K562 (cell line): ENCODE data around the gene MMP7. TPM values are rescaled to one million over a fixed set of nuclear protein-coding genes. Genes with fewer than 3 reads are reported as not detected.
A peak's percentile ranks its signal among the peaks of the same experiment; 100 is the strongest.

ENCODE experiments used
- ATAC-seq: fragments of 200-7000 bp; cut with Tn5 transposase; 3 replicates; pipeline ENCODE4 v1.9.1; 2020; ENCODE audit warnings: moderate library complexity
- BruUV-seq: library from RNA; stranded (reverse); fragments of 400-500 nt; replicated peaks from 2 replicates; lab custom pipeline; 2021; lab: Mats Ljungman, UMichigan
- CTCF ChIA-PET: fragments of 300-600 bp; formaldehyde crosslinking; extraction: SDS; loops from one replicate; lab custom pipeline; 2021; ENCODE audit warnings: low intra/inter-chr PET ratio; lab: Yijun Ruan, JAX
- POLR2A ChIA-PET: fragments of 300-600, 350-650 bp; sonication (Branson Sonifier 250); formaldehyde crosslinking; extraction: SDS; loops from one replicate; lab custom pipeline; 2021; ENCODE audit warnings: antibody characterized with exemption, inconsistent platforms; lab: Yijun Ruan, JAX
- DNase-seq, 4 experiments: peaks; one replicate each; pipeline versions ENCODE4 v3.0.0 to v3.0.0-alpha.2; 2011 to 2018; ENCODE audit warnings: low spot score in 3 of 4, mixed read lengths in 3 of 4; ENCODE audit errors: extremely low read depth in 1 of 4
- FAIRE-seq: peaks from 2 replicates; lab custom pipeline; 2011; peaks lifted over from hg19 to GRCh38; lab: Jason Lieb, UNC
- H2AFZ ChIP-seq: 2 replicates; pipeline ENCODE4 v1.6.0; 2011; ENCODE audit warnings: low read depth, low read length, control low read depth, inconsistent platforms
- H3K27ac ChIP-seq: fragments of 200-600 bp; 3 replicates; pipeline ENCODE4 v1.8.0; 2011; ENCODE audit warnings: low read depth, mild to moderate bottlenecking, control low read depth, inconsistent platforms, low read length, moderate library complexity, mixed read lengths; ENCODE audit errors: extremely low read depth
- H3K27me3 ChIP-seq, 2 experiments: fragments of 300-600 bp in 1 of 2; 2 replicates in 1 of 2; 3 replicates in 1 of 2; pipeline versions ENCODE4 v1.6.0 to v1.8.0; 2011; ENCODE audit warnings: inconsistent platforms in 2 of 2, low read length in 2 of 2, mild to moderate bottlenecking in 1 of 2, mixed read lengths in 1 of 2, moderate library complexity in 1 of 2; ENCODE audit not compliant: control insufficient read depth in 2 of 2, insufficient read depth in 2 of 2
- H3K36me3 ChIP-seq: fragments of 300-600 bp; 3 replicates; pipeline ENCODE4 v1.8.0; 2011; ENCODE audit warnings: mild to moderate bottlenecking, low read length, inconsistent platforms; ENCODE audit not compliant: control insufficient read depth, insufficient read depth
- H3K4me1 ChIP-seq, 2 experiments: fragments of 200-600 bp in 1 of 2; replicated peaks in 1 of 2; 2 replicates in 1 of 2; 3 replicates in 1 of 2; pipeline versions ENCODE4 v1.5.1 to v1.8.0; 2011; ENCODE audit warnings: inconsistent platforms in 2 of 2, low read length in 2 of 2, mild to moderate bottlenecking in 1 of 2, mixed read lengths in 1 of 2, moderate library complexity in 1 of 2; ENCODE audit not compliant: control insufficient read depth in 2 of 2, insufficient read depth in 2 of 2
- H3K4me2 ChIP-seq: 2 replicates; pipeline ENCODE4 v1.6.1; 2011; ENCODE audit warnings: low read length, control low read depth, inconsistent platforms, mixed read lengths; ENCODE audit not compliant: insufficient read depth
- H3K4me3 ChIP-seq: fragments of 200-600 bp; sonication (generic), shearing (Covaris generic); 2 replicates; pipeline ENCODE4 v1.5.1; 2016; ENCODE audit warnings: control low read depth, inconsistent platforms
- H3K79me2 ChIP-seq: fragments of 200-600 bp; 3 replicates; pipeline ENCODE4 v1.8.0; 2011; ENCODE audit warnings: low read length, inconsistent platforms; ENCODE audit not compliant: control insufficient read depth, insufficient read depth
- H3K9ac ChIP-seq, 2 experiments: 2 replicates each; pipeline versions ENCODE4 v1.6.0 to v1.6.1; 2011; ENCODE audit warnings: low read depth in 2 of 2, low read length in 2 of 2, control low read depth in 1 of 2, inconsistent platforms in 1 of 2, mild to moderate bottlenecking in 1 of 2, mixed read lengths in 1 of 2; ENCODE audit not compliant: insufficient read depth in 1 of 2
- H3K9me1 ChIP-seq: one replicate; pipeline ENCODE4 v1.6.0; 2011; ENCODE audit warnings: inconsistent platforms, mild to moderate bottlenecking, low read length, moderate library complexity; ENCODE audit not compliant: control insufficient read depth, insufficient read depth
- H3K9me3 ChIP-seq: replicated peaks from 2 replicates; pipeline ENCODE4 v1.5.1; 2011; ENCODE audit warnings: low read depth, low read length, inconsistent platforms; ENCODE audit not compliant: control insufficient read depth, insufficient read depth
- H4K20me1 ChIP-seq: replicated peaks from 2 replicates; pipeline ENCODE4 v1.6.1; 2011; ENCODE audit warnings: low read length, inconsistent platforms, mixed read lengths; ENCODE audit not compliant: control insufficient read depth, insufficient read depth
- CHD1 ChIP-seq: fragments of 200-600 bp; sonication (generic); IDR thresholded peaks from one replicate; pipeline ENCODE4 v1.6.1; 2012; ENCODE audit warnings: mild to moderate bottlenecking, moderate library complexity, low read length, inconsistent platforms
- NR2F6 ChIP-seq: fragments of 450-650 bp; formaldehyde crosslinking; IDR thresholded peaks from 2 replicates; pipeline ENCODE4 v1.4.0; 2020; ENCODE audit warnings: mild to moderate bottlenecking
- SIN3A ChIP-seq, 2 experiments: fragments of 150-350 bp in 1 of 2; IDR thresholded peaks; 2 replicates each; pipeline ENCODE4 v1.6.1; 2011 to 2016; ENCODE audit warnings: borderline replicate concordance in 2 of 2, low read depth in 2 of 2, low read length in 2 of 2, mild to moderate bottlenecking in 2 of 2, moderate library complexity in 2 of 2; ENCODE audit not compliant: control insufficient read depth in 1 of 2
- XRCC4 ChIP-seq: IDR thresholded peaks from one replicate; pipeline ENCODE4 v1.6.1; 2011; ENCODE audit not compliant: insufficient read depth, insufficient read length; ENCODE audit errors: extremely low read depth
- ZBTB17 ChIP-seq: fragments of 450-650 bp; formaldehyde crosslinking; IDR thresholded peaks from 2 replicates; pipeline ENCODE4 v1.4.0; 2020; ENCODE audit warnings: mild to moderate bottlenecking
- ZNF274 ChIP-seq: IDR thresholded peaks from 2 replicates; pipeline ENCODE4 v1.6.1; 2011; ENCODE audit warnings: low read depth, mild to moderate bottlenecking, low read length, moderate library complexity, borderline replicate concordance
- ZNF785 ChIP-seq: fragments of 250-450 bp; sonication (Bioruptor Pico); IDR thresholded peaks from 2 replicates; pipeline ENCODE4 v1.4.0; 2020; ENCODE audit warnings: mild to moderate bottlenecking
- WGBS: fragments of 100-300 bp; shearing (Covaris generic); methylation state at CpG from one replicate; pipeline ENCODE4 v1.1.6; 2016; ENCODE audit warnings: low coverage, mixed read lengths; ENCODE audit not compliant: insufficient coverage; ENCODE audit errors: missing lambda C conversion rate; 5-methylcytosine and 5-hydroxymethylcytosine counted together
- in situ Hi-C: fragments of 300-500 bp; cut with MboI; formaldehyde crosslinking; loops from 4 replicates; pipeline ENCODE4 v1.15.0; 2018; ENCODE audit warnings: inconsistent platforms, mixed read lengths
- intact Hi-C: fragments of 100-400 bp; cut with micrococcal nuclease; formaldehyde crosslinking; loops from 2 replicates; pipeline ENCODE4 v1.14.2; 2022
- polyA plus RNA-seq, 8 experiments: library from polyadenylated mRNA; depleted of rRNA in 4 of 8; stranded (reverse) in 5 of 8; unstranded in 3 of 8; fragments of >200 nt; fragmentation: Nextera tagmentation in 2 of 8; fragmentation: Illumina TruSeq in 1 of 8; extraction: Ambion mirVana in 2 of 8; extraction: Trizol in 1 of 8; gene quantifications; 2 replicates each; pipeline versions ENCODE4 v1.2.1 to v1.2.3, GENCODE V29; 2011 to 2014; ENCODE audit warnings: inconsistent platforms in 1 of 8, missing spikeins in 1 of 8
- total RNA-seq, 7 experiments: library from RNA; depleted of rRNA in 6 of 7; stranded (reverse); fragments of >200 nt in 6 of 7; fragmentation: Illumina TruSeq in 2 of 7; extraction: Trizol in 2 of 7; gene quantifications; 2 replicates each; pipeline versions ENCODE4 v1.2.1 to v1.2.3, GENCODE V29; 2011 to 2021; ENCODE audit warnings: low replicate concordance in 1 of 7
- TF ChIP-seq, protein P1 (sequence below), 2 experiments: fragments of 450-650 bp; formaldehyde crosslinking in 1 of 2; IDR thresholded peaks; 2 replicates each; pipeline versions ENCODE4 v1.4.0 to v1.6.1; 2014 to 2020; ENCODE audit warnings: mild to moderate bottlenecking in 2 of 2, borderline replicate concordance in 1 of 2, low read depth in 1 of 2
- TF ChIP-seq, protein P2 (sequence below): sonication (generic); formaldehyde crosslinking; IDR thresholded peaks from 2 replicates; pipeline ENCODE4 v1.4.0; 2020; ENCODE audit warnings: mild to moderate bottlenecking, missing genetic modification reagents
- TF ChIP-seq, protein P3 (sequence below): sonication (generic); formaldehyde crosslinking; IDR thresholded peaks from 2 replicates; pipeline ENCODE4 v1.9.0; 2022; ENCODE audit warnings: mild to moderate bottlenecking, missing genetic modification reagents

MMP7 gene
- total and polyA plus RNA-seq, 9 of the 15 experiments (the other 6 are each of a cell fraction or from before 2014, with no cell fraction given), result 0.13 TPM; not detected in 8

DNA sequence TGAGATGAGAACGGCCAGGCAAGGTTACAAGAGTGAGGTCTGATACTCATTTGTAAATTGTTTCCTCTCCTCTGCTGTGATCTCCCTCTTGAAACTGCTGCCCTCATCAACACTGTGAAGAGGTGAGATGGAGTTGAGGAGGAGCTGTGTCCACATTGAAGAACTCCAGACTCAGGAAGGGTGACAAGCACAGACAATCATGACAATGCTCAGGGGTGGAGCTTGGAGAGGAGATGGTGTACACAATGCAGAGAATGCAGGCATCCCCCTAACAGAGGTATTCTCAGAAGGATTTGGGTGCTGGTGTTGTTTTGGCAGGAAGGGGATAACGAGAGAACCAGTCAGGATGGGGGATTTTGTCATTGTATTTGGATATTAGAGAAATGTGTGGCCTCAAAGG, 21.5 kb upstream of the MMP7 start:
- Histone ChIP-seq H3K27ac (no peak overlapping the region), H3K4me3 (no peak overlapping the region), H3K4me2 (no peak overlapping the region), H3K9me1 (no peaks in the 10 kb centered on the region), H3K9me3 (no peaks in the 10 kb centered on the region), H2AFZ (no peak overlapping the region), H3K4me1 (no peaks in the 10 kb centered on the region), H4K20me1 (no peaks in the 10 kb centered on the region), H3K27me3 (no peaks in the 10 kb centered on the region), H3K79me2 (no peaks in the 10 kb centered on the region), H3K36me3 (no peaks in the 10 kb centered on the region), H3K9ac (no peak overlapping the region)
- no peak for FAIRE-seq
- BruUV-seq, result no TSS peak
- DNase-seq, result no peak
- intact Hi-C loops (no loop called here), in situ Hi-C loops (no loop called here)
- ChIA-PET CTCF (no interaction called here), POLR2A (no interaction called here)
- 0% methylated on average over 2 of the region's 2 CpGs for WGBS
- ATAC-seq, result peak; percentile 54; the same call in 1 of the 3 replicates
- TF ChIP-seq, protein P1, sequence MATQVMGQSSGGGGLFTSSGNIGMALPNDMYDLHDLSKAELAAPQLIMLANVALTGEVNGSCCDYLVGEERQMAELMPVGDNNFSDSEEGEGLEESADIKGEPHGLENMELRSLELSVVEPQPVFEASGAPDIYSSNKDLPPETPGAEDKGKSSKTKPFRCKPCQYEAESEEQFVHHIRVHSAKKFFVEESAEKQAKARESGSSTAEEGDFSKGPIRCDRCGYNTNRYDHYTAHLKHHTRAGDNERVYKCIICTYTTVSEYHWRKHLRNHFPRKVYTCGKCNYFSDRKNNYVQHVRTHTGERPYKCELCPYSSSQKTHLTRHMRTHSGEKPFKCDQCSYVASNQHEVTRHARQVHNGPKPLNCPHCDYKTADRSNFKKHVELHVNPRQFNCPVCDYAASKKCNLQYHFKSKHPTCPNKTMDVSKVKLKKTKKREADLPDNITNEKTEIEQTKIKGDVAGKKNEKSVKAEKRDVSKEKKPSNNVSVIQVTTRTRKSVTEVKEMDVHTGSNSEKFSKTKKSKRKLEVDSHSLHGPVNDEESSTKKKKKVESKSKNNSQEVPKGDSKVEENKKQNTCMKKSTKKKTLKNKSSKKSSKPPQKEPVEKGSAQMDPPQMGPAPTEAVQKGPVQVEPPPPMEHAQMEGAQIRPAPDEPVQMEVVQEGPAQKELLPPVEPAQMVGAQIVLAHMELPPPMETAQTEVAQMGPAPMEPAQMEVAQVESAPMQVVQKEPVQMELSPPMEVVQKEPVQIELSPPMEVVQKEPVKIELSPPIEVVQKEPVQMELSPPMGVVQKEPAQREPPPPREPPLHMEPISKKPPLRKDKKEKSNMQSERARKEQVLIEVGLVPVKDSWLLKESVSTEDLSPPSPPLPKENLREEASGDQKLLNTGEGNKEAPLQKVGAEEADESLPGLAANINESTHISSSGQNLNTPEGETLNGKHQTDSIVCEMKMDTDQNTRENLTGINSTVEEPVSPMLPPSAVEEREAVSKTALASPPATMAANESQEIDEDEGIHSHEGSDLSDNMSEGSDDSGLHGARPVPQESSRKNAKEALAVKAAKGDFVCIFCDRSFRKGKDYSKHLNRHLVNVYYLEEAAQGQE (IDR thresholded peaks at IDR 0.05; ENCODE audit: borderline replicate concordance), result no peak
- TF ChIP-seq, protein P1 (CRISPR knock-in tag; IDR thresholded peaks at IDR 0.05; ENCODE audit: low read depth), result no peak
- no peak for TF ChIP-seq XRCC4
- no peak for TF ChIP-seq NR2F6
- TF ChIP-seq ZNF785, result no peak
- TF ChIP-seq ZNF274, result no peak
- TF ChIP-seq, protein P2, sequence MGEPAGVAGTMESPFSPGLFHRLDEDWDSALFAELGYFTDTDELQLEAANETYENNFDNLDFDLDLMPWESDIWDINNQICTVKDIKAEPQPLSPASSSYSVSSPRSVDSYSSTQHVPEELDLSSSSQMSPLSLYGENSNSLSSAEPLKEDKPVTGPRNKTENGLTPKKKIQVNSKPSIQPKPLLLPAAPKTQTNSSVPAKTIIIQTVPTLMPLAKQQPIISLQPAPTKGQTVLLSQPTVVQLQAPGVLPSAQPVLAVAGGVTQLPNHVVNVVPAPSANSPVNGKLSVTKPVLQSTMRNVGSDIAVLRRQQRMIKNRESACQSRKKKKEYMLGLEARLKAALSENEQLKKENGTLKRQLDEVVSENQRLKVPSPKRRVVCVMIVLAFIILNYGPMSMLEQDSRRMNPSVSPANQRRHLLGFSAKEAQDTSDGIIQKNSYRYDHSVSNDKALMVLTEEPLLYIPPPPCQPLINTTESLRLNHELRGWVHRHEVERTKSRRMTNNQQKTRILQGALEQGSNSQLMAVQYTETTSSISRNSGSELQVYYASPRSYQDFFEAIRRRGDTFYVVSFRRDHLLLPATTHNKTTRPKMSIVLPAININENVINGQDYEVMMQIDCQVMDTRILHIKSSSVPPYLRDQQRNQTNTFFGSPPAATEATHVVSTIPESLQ, result no peak
- no peak for TF ChIP-seq ZBTB17
- TF ChIP-seq, protein P3, sequence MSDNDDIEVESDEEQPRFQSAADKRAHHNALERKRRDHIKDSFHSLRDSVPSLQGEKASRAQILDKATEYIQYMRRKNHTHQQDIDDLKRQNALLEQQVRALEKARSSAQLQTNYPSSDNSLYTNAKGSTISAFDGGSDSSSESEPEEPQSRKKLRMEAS (CRISPR knock-in tag), result no peak
- TF ChIP-seq CHD1, result no peak
- no peak for TF ChIP-seq SIN3A (IDR thresholded peaks at IDR 0.05; ENCODE audit: borderline replicate concordance in 2 of 2, control insufficient read depth in 1 of 2, low read depth in 2 of 2, low read length in 2 of 2)
